GM12872 (cell line): ENCODE results near the gene UBE2L5.

Source experiments
- TF ChIP-seq, protein P1 (sequence below): IDR thresholded peaks from 3 replicates; pipeline ENCODE4 v1.5.1; 2011; ENCODE audit warnings: low read depth, mild to moderate bottlenecking, low read length, moderate library complexity; ENCODE audit not compliant: insufficient read depth

UBE2L5 gene

DNA sequence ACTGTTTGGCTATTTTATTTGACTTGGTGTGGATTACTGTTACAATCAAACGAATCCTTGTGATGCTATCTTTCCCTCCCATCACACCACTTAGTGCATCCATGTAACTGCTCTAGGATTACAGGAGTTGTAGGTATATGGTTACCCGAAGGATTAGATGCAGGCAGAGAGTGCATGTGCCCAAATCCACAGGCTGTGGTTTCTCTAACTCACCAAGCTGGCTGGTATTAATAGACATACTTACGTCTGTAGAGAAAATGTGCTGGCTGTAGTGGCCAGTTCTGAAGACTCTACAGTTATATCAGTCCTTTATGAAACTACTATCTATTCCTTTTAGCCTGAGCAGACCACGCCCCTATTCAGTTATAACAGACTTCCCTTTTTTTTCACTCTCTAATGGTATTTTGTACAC lies 44.6 kb downstream of the UBE2L5 start:
- TF ChIP-seq, protein P1, sequence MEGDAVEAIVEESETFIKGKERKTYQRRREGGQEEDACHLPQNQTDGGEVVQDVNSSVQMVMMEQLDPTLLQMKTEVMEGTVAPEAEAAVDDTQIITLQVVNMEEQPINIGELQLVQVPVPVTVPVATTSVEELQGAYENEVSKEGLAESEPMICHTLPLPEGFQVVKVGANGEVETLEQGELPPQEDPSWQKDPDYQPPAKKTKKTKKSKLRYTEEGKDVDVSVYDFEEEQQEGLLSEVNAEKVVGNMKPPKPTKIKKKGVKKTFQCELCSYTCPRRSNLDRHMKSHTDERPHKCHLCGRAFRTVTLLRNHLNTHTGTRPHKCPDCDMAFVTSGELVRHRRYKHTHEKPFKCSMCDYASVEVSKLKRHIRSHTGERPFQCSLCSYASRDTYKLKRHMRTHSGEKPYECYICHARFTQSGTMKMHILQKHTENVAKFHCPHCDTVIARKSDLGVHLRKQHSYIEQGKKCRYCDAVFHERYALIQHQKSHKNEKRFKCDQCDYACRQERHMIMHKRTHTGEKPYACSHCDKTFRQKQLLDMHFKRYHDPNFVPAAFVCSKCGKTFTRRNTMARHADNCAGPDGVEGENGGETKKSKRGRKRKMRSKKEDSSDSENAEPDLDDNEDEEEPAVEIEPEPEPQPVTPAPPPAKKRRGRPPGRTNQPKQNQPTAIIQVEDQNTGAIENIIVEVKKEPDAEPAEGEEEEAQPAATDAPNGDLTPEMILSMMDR, result no peak

DNA sequence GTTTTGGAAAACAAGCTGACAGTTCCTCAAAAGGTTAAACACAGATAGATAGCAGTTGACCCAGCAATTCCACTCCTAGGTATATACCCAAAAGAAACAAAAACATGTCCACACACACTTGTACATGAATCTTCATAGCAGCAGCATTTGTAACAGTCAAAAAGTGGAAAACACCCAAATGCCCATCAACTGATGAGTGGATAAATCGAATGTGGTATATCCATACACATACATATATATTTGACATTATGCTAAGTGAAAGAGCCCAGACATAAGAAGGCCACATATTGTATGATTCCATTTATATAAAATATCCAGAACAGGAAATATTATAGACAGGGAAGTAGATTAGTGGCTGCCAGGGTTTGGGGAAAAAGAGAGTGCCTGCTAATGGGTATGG lies 51.4 kb downstream of the UBE2L5 start:
- TF ChIP-seq, protein P1, result no peak

DNA sequence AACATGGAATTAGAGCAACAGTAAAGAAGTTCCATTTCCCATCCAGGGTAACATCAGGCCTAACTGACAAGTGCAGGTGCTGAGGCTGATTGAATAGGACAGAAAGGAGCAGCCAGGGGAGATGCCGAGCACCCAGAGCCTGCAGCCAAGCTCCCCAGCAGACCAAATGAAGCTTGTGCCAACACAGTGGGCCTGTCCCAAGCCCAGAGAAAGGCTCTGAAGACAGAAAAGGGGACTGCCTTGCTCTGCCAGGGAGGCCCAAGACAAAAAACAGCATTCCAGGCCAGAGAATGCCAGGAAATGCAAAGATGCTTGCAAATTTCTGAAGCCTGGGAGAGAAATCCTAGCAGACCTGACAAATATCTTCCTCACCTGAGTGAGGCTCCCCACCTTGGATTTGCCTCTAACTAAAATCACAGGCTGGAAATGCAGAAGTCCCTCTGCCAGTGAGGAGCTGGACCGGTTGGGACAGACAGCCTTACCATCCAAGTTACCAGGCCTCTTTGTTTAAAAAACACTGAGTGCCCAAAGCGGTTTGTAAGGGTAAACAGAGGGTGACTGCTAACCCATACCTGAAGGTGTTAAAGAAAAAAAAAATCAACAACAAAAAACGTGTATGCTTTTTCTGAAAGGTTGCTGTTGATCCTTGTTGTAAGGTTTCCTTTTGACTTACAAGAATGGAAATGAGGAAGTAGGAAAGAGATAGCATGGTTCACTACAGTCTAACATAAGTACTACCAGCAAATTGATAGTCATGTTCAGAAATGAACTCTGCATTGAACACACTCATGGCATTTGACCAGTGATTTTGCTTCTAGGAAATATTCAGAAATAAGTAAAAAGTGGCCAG lies 55.3 kb downstream of the UBE2L5 start:
- TF ChIP-seq, protein P1, result no peak
